GM18507 (cell line): ENCODE results near the gene GSK3B.
"Not testable (repeated sequence)": the region's sequence is repeated elsewhere in the genome, so short reads cannot be mapped to it uniquely, and the experiment has no call there.

Source experiments
- DNase-seq: peaks from one replicate; pipeline ENCODE4 v3.0.0; 2011; ENCODE audit warnings: low read depth; ENCODE audit not compliant: insufficient read length; ENCODE audit errors: extremely low spot score
- FAIRE-seq: peaks from 2 replicates; lab custom pipeline; 2011; peaks lifted over from hg19 to GRCh38; lab: Jason Lieb, UNC

The GSK3B gene

GRCh38 chr3:120025520-120025919, 68.7 kb downstream of the GSK3B start:
- DNase-seq (no peak), FAIRE-seq (no peak)

DNA sequence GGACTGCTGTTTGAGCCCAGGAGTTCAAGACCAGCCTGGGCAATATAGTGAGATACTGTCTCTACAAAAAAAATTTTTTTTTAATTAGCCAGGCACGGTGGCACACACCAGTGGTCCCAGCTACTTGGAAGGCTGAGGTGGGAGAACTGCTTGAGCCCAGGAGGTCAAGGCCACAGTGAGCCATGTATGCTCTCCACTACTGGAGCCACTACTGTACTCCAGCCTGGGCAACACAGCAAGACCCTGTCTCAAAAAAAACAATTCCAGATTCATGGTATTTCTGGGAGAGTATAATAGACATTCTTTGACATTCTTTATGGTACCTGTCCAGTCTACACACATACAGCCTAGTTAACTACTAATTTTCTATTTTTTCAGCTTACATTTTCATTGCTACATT, 70.1 kb downstream of the GSK3B start:
- no peak for FAIRE-seq
- no peak for DNase-seq

- FAIRE-seq (no peak), DNase-seq (no peak)
Measured at GRCh38 chr3:120022729-120023128, 71.5 kb downstream of the GSK3B start.

- DNase-seq (no peak), FAIRE-seq (peak; percentile 33)
Measured at GRCh38 chr3:120021523-120021922, 72.7 kb downstream of the GSK3B start.

DNA sequence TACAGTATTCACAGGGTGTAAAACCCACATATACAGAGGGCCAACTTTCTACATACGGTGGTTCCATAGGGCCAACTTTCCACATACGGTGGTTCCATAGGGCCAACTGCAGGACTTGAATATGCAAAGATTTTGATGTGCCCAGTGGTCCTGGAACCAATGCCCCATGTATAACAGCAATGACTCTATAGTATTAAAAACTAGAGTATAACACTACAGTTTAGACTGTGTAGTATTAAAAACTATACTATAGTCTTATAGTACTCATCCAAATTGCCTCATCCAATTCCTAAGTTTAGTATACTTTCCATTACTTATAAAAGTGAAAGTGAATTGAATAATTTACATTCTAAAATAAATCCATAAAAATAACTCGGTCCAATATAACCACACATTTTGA, 75.9 kb downstream of the GSK3B start:
- FAIRE-seq, result no peak
- no peak for DNase-seq

DNA sequence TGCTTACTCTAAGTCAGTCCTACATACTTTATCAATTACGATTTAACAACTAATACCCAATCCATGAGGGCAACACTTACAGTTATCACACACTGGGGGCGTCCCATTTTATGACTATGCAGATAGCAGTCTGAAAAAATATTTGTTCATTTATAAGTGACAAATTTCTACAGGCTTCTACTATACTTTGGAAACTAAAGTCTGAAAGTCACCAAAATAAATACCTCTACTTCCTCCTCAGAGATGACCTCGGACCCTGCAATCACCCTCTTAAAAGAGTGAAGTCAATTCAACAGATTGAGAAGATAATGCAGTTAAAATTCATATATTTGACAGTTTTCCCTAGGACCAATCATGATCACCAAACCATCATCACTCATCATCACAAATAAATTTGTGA, 76.6 kb downstream of the GSK3B start:
- FAIRE-seq, result peak; percentile 61
- DNase-seq, result no peak

GRCh38 chr3:120013481-120013880, 80.8 kb downstream of the GSK3B start:
- no peak for DNase-seq
- FAIRE-seq, result peak; percentile 35

DNA sequence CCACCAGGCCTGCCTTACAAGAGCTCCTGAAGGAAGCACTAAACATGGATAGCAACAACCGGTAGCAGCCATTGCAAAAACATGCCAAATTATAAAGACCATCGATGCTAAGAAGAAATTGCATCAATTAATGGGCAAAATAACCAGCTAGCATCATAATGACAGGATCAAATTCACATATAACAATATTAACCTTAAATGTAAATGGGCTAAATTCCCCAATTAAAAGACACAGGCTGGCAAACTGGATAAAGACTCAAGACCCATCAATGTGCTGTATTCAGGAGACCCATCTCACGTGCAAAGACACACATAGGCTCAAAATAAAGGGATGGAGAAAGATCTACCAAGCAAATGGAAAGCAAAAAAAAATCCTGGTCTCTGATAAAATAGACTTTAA, 88.5 kb downstream of the GSK3B start:
- not testable (repeated sequence) for DNase-seq, FAIRE-seq

- FAIRE-seq, result not testable (repeated sequence)
Measured at GRCh38 chr3:120004008-120004498, 90.2 kb downstream of the GSK3B start.

GRCh38 chr3:119998166-119998565, 96.1 kb downstream of the GSK3B start:
- FAIRE-seq (peak; percentile 15), DNase-seq (no peak)

More at GRCh38 chr3:120004008-120004498, 90.2 kb downstream of the GSK3B start:
- not testable (repeated sequence) for DNase-seq

GRCh38 chr3:119990888-119991287, 103.4 kb downstream of the GSK3B start:
- no peak for DNase-seq
- no peak for FAIRE-seq

- no peak for FAIRE-seq
Measured at GRCh38 chr3:119989981-119990655, 104.1 kb downstream of the GSK3B start.

GRCh38 chr3:119986812-119987211, 107.4 kb downstream of the GSK3B start:
- not testable (repeated sequence) for DNase-seq, FAIRE-seq

More at GRCh38 chr3:119989981-119990655, 104.1 kb downstream of the GSK3B start:
- no peak for DNase-seq

DNA sequence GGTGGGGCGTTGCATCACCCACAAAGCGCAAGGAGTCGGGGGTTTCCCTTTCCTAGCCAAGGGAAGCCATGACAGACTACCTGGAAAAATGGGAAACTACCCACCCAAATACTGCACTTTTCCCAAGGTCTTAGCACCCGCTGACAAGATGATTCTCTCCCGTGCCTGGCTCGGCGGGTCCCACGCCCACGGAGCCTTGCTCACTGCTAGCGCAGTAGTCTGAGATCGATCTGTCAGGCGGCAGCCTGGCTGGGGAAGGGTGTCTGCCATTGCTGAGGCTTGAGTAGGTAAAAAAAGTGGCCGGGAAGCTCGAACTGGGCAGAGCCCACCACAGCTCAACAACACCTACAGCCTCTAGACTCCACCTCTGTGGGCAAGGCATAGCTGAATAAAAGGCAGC, 112.9 kb downstream of the GSK3B start:
- FAIRE-seq (no peak), DNase-seq (no peak)

DNA sequence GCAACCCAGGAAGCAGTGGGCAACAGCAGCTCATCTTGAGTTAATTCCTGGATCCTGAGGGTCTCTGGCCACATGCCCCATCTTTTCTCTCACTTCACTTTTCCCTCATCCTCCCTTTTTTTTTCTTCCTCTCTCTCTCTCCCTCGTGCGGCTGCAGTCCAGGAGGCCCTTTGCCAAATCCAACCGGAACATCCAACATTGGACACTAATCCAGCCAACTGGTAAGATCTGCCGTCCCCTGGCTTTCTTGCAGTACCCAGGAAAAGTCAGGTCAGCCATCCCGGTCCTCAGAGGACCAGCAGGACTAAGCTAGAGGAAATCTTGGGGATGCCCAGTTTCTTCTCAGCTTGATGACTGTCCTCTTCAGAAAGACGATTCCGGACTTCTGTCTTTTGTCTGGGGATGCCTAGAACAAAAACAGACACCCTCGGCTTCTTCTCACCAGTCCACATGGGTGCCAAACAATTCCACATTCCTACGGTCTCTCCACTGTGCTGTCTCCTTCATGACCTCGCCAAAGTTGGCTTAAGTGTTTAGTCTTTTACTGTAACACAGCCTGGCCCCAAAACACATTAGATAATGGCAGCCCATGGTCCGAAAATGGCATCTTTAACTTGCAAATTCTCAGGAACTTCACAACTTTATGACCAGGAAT, 115.6 kb downstream of the GSK3B start:
- DNase-seq, result no peak
- FAIRE-seq, result no peak

DNA sequence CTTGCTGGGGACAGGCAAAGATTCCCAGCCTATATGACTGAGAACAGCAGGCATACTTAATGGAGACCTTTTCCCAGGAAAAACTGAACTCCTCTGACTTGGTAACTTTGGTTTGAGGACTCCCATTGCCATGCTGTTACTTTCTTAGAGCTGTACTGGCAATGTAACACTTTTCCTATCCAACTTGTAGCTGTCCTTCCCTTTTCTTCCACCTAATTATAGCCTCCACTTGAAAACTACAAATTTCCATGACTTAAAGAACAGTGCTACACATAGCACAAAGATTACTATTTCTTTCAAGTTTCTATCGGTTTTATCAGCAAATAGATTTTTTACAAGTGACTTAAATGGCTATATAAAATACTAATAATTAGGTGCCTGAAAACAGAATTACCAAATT, 116.9 kb downstream of the GSK3B start:
- FAIRE-seq (no peak), DNase-seq (no peak)

DNA sequence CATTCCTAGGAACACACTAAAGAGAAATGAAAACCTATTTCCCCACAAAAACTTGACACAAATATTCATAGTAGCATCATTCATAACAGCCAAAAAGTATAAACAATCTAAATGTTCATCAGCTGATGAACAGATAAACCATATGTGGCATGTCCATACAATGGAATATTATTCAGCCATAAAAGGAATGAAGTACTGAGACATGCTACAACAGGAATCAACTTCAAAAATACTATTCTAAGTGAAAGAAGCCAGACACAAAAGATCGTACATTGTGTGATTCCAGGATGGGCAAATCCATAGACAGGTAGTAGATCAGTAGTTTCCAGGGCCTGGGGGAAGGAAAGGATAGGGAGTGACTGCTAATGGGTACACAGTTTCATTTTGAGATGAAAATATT, 118.0 kb downstream of the GSK3B start:
- DNase-seq (no peak), FAIRE-seq (peak; percentile 42)

DNA sequence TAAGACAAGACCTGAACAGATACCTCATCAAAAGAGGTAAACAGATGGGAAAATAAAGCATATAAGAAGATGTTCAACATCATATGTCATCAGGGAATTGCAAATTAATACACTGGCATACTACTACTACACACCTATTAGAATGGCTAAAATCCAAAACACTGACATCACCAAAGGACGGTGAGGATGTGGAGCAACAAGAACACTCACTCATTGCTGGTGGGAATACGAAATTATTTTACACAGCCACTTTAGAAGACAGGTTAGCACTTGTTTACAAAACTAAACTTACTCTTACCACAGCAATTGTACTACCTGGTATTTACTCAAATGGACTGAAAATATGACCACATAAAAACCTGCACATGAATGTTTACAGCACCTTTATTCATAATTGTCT, 119.6 kb downstream of the GSK3B start:
- FAIRE-seq, result no peak
- no peak for DNase-seq

- FAIRE-seq (no peak), DNase-seq (no peak)
Measured at GRCh38 chr3:119973018-119973646, 121.1 kb downstream of the GSK3B start.

DNA sequence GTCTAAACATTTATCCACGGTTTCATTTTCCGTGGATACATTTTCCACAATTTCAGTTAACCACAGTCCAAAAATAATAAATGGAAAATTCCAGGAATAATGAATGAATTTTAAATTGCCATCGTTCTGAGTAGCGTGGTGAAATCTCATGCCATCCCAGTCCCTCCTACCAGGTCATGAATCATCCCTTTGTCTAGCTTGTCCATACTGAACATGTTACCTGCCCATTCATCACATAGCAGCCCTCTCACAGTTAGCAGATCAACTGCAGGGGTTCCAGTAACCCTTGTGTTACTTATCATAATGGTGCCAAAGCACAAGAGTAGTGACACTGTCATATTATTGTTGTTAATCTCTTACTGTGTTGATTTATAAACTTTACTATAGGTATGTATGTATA, 124.5 kb downstream of the GSK3B start:
- DNase-seq (no peak), FAIRE-seq (peak; percentile 29)
